ENCODE measurements around the gene KSR1. TPM values are rescaled to one million over a fixed set of nuclear protein-coding genes. Genes with fewer than 3 reads are reported as not detected.
"Not testable (repeated sequence)": the region's sequence is repeated elsewhere in the genome, so short reads cannot be mapped to it uniquely, and the experiment has no call there.

The KSR1 gene
- total and polyA plus RNA-seq, 2 experiments from 2014 or later, result 7.8 to 53.2 TPM

DNA sequence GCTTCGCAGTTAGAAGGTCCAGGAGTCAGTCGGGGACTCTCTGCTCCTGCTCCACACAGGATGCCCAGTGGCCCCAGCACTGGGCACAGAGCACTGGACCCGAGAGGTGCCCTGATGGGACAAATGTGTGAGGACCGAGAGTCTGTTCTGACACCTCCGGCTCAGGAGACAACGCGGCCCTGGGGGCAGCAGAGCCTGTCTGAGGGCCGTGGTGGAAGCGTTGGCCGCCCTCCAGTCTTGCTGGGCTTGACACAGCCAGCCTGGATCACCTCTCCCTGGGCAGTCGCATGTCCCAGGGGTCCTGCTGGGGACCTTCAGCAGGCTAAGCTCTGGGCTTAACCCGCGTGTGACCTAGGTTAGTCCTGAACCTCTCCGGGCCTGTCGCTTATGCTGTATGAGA lies 197.9 kb downstream of the KSR1 start:
- no peak overlapping the region for H3K27ac Mint-ChIP-seq
- no peaks in the 10 kb centered on the region for H3K4me1 ChIP-seq (ENCODE audit: insufficient read depth)
- ATAC-seq (no peak), DNase-seq (ENCODE audit: low spot score) (no peak)
- no peaks in the 10 kb centered on the region for H3K9me2 ChIP-seq (ENCODE audit: insufficient read depth)
- no peaks in the 10 kb centered on the region; the same call in 1 of the 3 replicates for H3K9me3 Mint-ChIP-seq
- no peak overlapping the region for H3K4me2 ChIP-seq
- H3K79me2 ChIP-seq (replicated peaks; ENCODE audit: insufficient read depth), result no peaks in the 10 kb centered on the region
- peaks cover 19% of the 10 kb centered on the region for H3K4me1 Mint-ChIP-seq
- peak overlapping the region; percentile 99 for H2AFZ ChIP-seq
- H3F3A ChIP-seq (replicated peaks; ENCODE audit: low read depth), result no peaks in the 10 kb centered on the region
- no peaks in the 10 kb centered on the region for H4K20me1 ChIP-seq (replicated peaks; ENCODE audit: insufficient read depth)
- H3K4me3 ChIP-seq, result no peak overlapping the region
- H3K27ac ChIP-seq (ENCODE audit: low read depth), result no peak overlapping the region
- no peaks in the 10 kb centered on the region; the same call in 2 of the 3 replicates for H3K36me3 Mint-ChIP-seq (ENCODE audit: low read depth)
- peaks cover 6% of the 10 kb centered on the region for H3K27me3 Mint-ChIP-seq (ENCODE audit: insufficient read depth, low read depth, poor library complexity)
- no peaks in the 10 kb centered on the region for H3K36me3 ChIP-seq (ENCODE audit: insufficient read depth)
- no peaks in the 10 kb centered on the region for H3K27me3 ChIP-seq (ENCODE audit: insufficient read depth)
- no peak overlapping the region for H3K4me3 Mint-ChIP-seq
- no peak for TF ChIP-seq CTCF (conservative IDR thresholded peaks at IDR 0.05; ENCODE audit: low read depth in 2 of 2)
- TF ChIP-seq POLR2AphosphoS5 (IDR thresholded peaks at IDR 0.05; ENCODE audit: low read depth), result no peak
- TF ChIP-seq NANOG (IDR thresholded peaks at IDR 0.05; ENCODE audit: borderline replicate concordance), result no peak
- no peak for TF ChIP-seq ETS1 (IDR thresholded peaks at IDR 0.05)
- TF ChIP-seq CREB1 (CRISPR knock-in tag; IDR thresholded peaks at IDR 0.05; ENCODE audit: low read depth), result no peak

- Histone ChIP-seq H2AFZ (peak overlapping the region; percentile 99), H3F3A (replicated peaks; ENCODE audit: low read depth) (no peaks in the 10 kb centered on the region), H3K4me3 (no peak overlapping the region), H3K9me2 (ENCODE audit: insufficient read depth) (no peaks in the 10 kb centered on the region), H3K36me3 (ENCODE audit: insufficient read depth) (no peaks in the 10 kb centered on the region), H3K4me1 (ENCODE audit: insufficient read depth) (no peaks in the 10 kb centered on the region), H3K27ac (ENCODE audit: low read depth) (no peak overlapping the region), H3K27me3 (ENCODE audit: insufficient read depth) (no peaks in the 10 kb centered on the region), H3K79me2 (replicated peaks; ENCODE audit: insufficient read depth) (no peaks in the 10 kb centered on the region), H3K4me2 (no peak overlapping the region), H4K20me1 (replicated peaks; ENCODE audit: insufficient read depth) (no peaks in the 10 kb centered on the region)
- peaks cover 15% of the 10 kb centered on the region for H3K4me1 Mint-ChIP-seq
- peaks cover 6% of the 10 kb centered on the region for H3K27me3 Mint-ChIP-seq (ENCODE audit: insufficient read depth, low read depth, poor library complexity)
- peak; percentile 93 for ATAC-seq
- H3K4me3 Mint-ChIP-seq, result no peak overlapping the region
- TF ChIP-seq ZNF114 (CRISPR knock-in tag; IDR thresholded peaks at IDR 0.05) (no peak), CTCF (conservative IDR thresholded peaks at IDR 0.05; ENCODE audit: low read depth in 2 of 2) (peak; percentile 75 to 100), CREB1 (CRISPR knock-in tag; IDR thresholded peaks at IDR 0.05; ENCODE audit: low read depth) (0 out of 2 replicates have a peak, but pooled peaks have one; percentile 22)
- peak; percentile 93 for DNase-seq (ENCODE audit: low spot score)
- H3K36me3 Mint-ChIP-seq (ENCODE audit: low read depth), result no peaks in the 10 kb centered on the region; the same call in 2 of the 3 replicates
- H3K27ac Mint-ChIP-seq, result no peak overlapping the region
- H3K9me3 Mint-ChIP-seq, result no peaks in the 10 kb centered on the region; the same call in 1 of the 3 replicates
These were observed 198.6 kb downstream of the KSR1 start for GRCh38 chr17:27654654-27655524.

- H3K36me3 Mint-ChIP-seq (ENCODE audit: low read depth); H3K27ac ChIP-seq (ENCODE audit: low read depth); H3K27me3 ChIP-seq (ENCODE audit: insufficient read depth); H2AFZ ChIP-seq; ATAC-seq; H3K27ac Mint-ChIP-seq; H3K4me2 ChIP-seq; H3K4me3 ChIP-seq; H3F3A ChIP-seq (replicated peaks; ENCODE audit: low read depth); H3K9me2 ChIP-seq (ENCODE audit: insufficient read depth); H3K4me3 Mint-ChIP-seq; DNase-seq (ENCODE audit: low spot score); H3K27me3 Mint-ChIP-seq (ENCODE audit: insufficient read depth, low read depth, poor library complexity); H4K20me1 ChIP-seq (replicated peaks; ENCODE audit: insufficient read depth); H3K9me3 Mint-ChIP-seq; H3K79me2 ChIP-seq (replicated peaks; ENCODE audit: insufficient read depth); H3K4me1 ChIP-seq (ENCODE audit: insufficient read depth); H3K36me3 ChIP-seq (ENCODE audit: insufficient read depth): not testable (repeated sequence)
- peaks cover 14% of the 10 kb centered on the region for H3K4me1 Mint-ChIP-seq
These were observed 199.4 kb downstream of the KSR1 start for GRCh38 chr17:27655525-27656111.

DNA sequence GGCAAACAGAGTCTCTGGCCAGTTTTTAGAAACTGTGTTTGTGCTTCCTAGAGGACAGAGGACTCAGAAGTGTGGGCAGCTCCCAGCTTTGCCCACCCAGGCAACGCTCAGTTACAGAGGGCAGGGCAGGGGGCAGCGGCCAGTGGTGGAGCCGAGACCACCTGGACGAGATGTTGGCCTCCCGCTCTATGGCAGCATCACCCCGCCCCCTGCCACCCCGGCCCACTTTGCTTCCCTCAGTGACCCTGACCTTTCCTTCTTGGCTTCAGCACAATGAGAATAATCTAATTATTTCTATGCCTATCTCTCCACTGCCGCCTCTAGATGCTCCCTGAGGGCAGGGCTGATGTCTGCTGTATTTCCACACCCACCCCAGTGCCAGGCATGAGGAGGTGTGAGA lies 200.4 kb downstream of the KSR1 start:
- H3K79me2 ChIP-seq (replicated peaks; ENCODE audit: insufficient read depth); DNase-seq (ENCODE audit: low spot score); H3F3A ChIP-seq (replicated peaks; ENCODE audit: low read depth); H3K36me3 ChIP-seq (ENCODE audit: insufficient read depth); H3K9me3 Mint-ChIP-seq; H3K36me3 Mint-ChIP-seq (ENCODE audit: low read depth); H3K27ac ChIP-seq (ENCODE audit: low read depth); H3K27me3 ChIP-seq (ENCODE audit: insufficient read depth); ATAC-seq; H3K4me3 ChIP-seq; H3K4me2 ChIP-seq; H3K9me2 ChIP-seq (ENCODE audit: insufficient read depth); H3K4me3 Mint-ChIP-seq; H2AFZ ChIP-seq; H4K20me1 ChIP-seq (replicated peaks; ENCODE audit: insufficient read depth); H3K27me3 Mint-ChIP-seq (ENCODE audit: insufficient read depth, low read depth, poor library complexity); H3K27ac Mint-ChIP-seq; H3K4me1 ChIP-seq (ENCODE audit: insufficient read depth): not testable (repeated sequence)
- peaks cover 11% of the 10 kb centered on the region for H3K4me1 Mint-ChIP-seq
